H9 (cell line): Measurements from ENCODE around the gene CREB1. TPM values are rescaled to one million over a fixed set of nuclear protein-coding genes. Genes with fewer than 3 reads are reported as not detected.

Experiments used
- DNase-seq: peaks from one replicate; pipeline ENCODE4 v3.0.0-alpha.2; 2017
- H2AFZ ChIP-seq: one replicate; pipeline ENCODE4 v1.6.1; 2013; ENCODE audit warnings: mild to moderate bottlenecking, low read length, control low read depth, moderate library complexity
- H2AK5ac ChIP-seq: 2 replicates; pipeline ENCODE4 v1.6.1; 2013; ENCODE audit warnings: low read length, control low read depth, mixed read lengths; ENCODE audit not compliant: insufficient read length
- H2BK120ac ChIP-seq: one replicate; pipeline ENCODE4 v1.6.1; 2013; ENCODE audit warnings: low read depth, mild to moderate bottlenecking, low read length, control low read depth, inconsistent platforms; ENCODE audit not compliant: poor library complexity, severe bottlenecking
- H2BK12ac ChIP-seq: 2 replicates; pipeline ENCODE4 v1.6.1; 2013; ENCODE audit warnings: low read length, control low read depth, mixed read lengths, low read depth; ENCODE audit not compliant: insufficient read length
- H2BK15ac ChIP-seq: 2 replicates; pipeline ENCODE4 v1.6.1; 2013; ENCODE audit warnings: low read depth, low read length, control low read depth
- H2BK20ac ChIP-seq: one replicate; pipeline ENCODE4 v1.6.1; 2013; ENCODE audit warnings: low read depth, mild to moderate bottlenecking, low read length, control low read depth, inconsistent platforms; ENCODE audit not compliant: poor library complexity, severe bottlenecking
- H2BK5ac ChIP-seq: 2 replicates; pipeline ENCODE4 v1.6.1; 2013; ENCODE audit warnings: low read length, control low read depth, mixed read lengths; ENCODE audit not compliant: insufficient read length
- H3K14ac ChIP-seq: 2 replicates; pipeline ENCODE4 v1.6.1; 2013; ENCODE audit warnings: low read length, control low read depth; ENCODE audit not compliant: insufficient read depth
- H3K18ac ChIP-seq: 2 replicates; pipeline ENCODE4 v1.6.1; 2013; ENCODE audit warnings: low read depth, mild to moderate bottlenecking, mixed read lengths, low read length, control low read depth; ENCODE audit not compliant: insufficient read length
- H3K23ac ChIP-seq: 2 replicates; pipeline ENCODE4 v1.6.1; 2013; ENCODE audit warnings: low read length, control low read depth, mixed read lengths, low read depth; ENCODE audit not compliant: insufficient read length
- H3K23me2 ChIP-seq: 2 replicates; pipeline ENCODE4 v1.6.1; 2013; ENCODE audit warnings: low read depth, mild to moderate bottlenecking, mixed read lengths, low read length, control low read depth; ENCODE audit not compliant: insufficient read length, poor library complexity, severe bottlenecking
- H3K27ac ChIP-seq: 2 replicates; pipeline ENCODE4 v1.5.1; 2013; ENCODE audit warnings: low read length, control low read depth, mixed read lengths, low read depth; ENCODE audit not compliant: insufficient read length
- H3K27me3 ChIP-seq: 2 replicates; pipeline ENCODE4 v1.6.1; 2013; ENCODE audit warnings: low read length, control low read depth, inconsistent platforms; ENCODE audit not compliant: insufficient read depth
- H3K4ac ChIP-seq: 2 replicates; pipeline ENCODE4 v1.6.1; 2013; ENCODE audit warnings: low read depth, mild to moderate bottlenecking, control low read depth, inconsistent platforms, low read length, moderate library complexity
- H3K4me1 ChIP-seq: 2 replicates; pipeline ENCODE4 v1.6.1; 2013; ENCODE audit warnings: low read length, control low read depth, inconsistent platforms; ENCODE audit not compliant: insufficient read depth
- H3K4me2 ChIP-seq: 2 replicates; pipeline ENCODE4 v1.6.1; 2013; ENCODE audit warnings: low read length, control low read depth, mixed read lengths; ENCODE audit not compliant: insufficient read length, insufficient read depth
- H3K56ac ChIP-seq: 2 replicates; pipeline ENCODE4 v1.6.1; 2013; ENCODE audit warnings: low read depth, mild to moderate bottlenecking, mixed read lengths, low read length, control low read depth; ENCODE audit not compliant: insufficient read length
- H3K79me1 ChIP-seq: 2 replicates; pipeline ENCODE4 v1.6.1; 2013; ENCODE audit warnings: low read depth, mild to moderate bottlenecking, moderate library complexity, low read length, control low read depth, inconsistent platforms; ENCODE audit not compliant: insufficient read depth, poor library complexity, severe bottlenecking
- H3K79me2 ChIP-seq: 2 replicates; pipeline ENCODE4 v1.6.1; 2013; ENCODE audit warnings: low read length, control low read depth, inconsistent platforms; ENCODE audit not compliant: insufficient read depth
- H3K9ac ChIP-seq: 2 replicates; pipeline ENCODE4 v1.6.1; 2013; ENCODE audit warnings: low read length, control low read depth, mixed read lengths; ENCODE audit not compliant: insufficient read length; ENCODE audit errors: extremely low read depth
- H3K9me3 ChIP-seq: one replicate; pipeline ENCODE4 v1.6.1; 2013; ENCODE audit warnings: low read depth, low read length, inconsistent platforms; ENCODE audit not compliant: control insufficient read depth
- H3T11ph ChIP-seq: one replicate; pipeline ENCODE4 v1.6.1; 2013; ENCODE audit warnings: mild to moderate bottlenecking, low read length, control low read depth, inconsistent platforms
- H4K20me1 ChIP-seq: one replicate; pipeline ENCODE4 v1.6.1; 2013; ENCODE audit not compliant: control insufficient read depth, insufficient read length, insufficient read depth
- H4K5ac ChIP-seq: 2 replicates; pipeline ENCODE4 v1.6.1; 2013; ENCODE audit warnings: low read depth, mild to moderate bottlenecking, mixed read lengths, low read length, control low read depth; ENCODE audit not compliant: insufficient read length
- H4K8ac ChIP-seq: replicated peaks from 2 replicates; pipeline ENCODE4 v1.6.1; 2013; ENCODE audit warnings: low read length, control low read depth, mixed read lengths, low read depth; ENCODE audit not compliant: insufficient read length
- H4K91ac ChIP-seq: 2 replicates; pipeline ENCODE4 v1.6.1; 2013; ENCODE audit warnings: low read depth, mild to moderate bottlenecking, moderate library complexity, mixed read lengths, low read length, control low read depth; ENCODE audit not compliant: insufficient read length
- H3K27ac Mint-ChIP-seq, 3 experiments: 2 replicates in 2 of 3; 3 replicates in 1 of 3; pipeline ENCODE4 v1.8.0; 2020 to 2021; ENCODE audit warnings: mixed read lengths in 3 of 3, mild to moderate bottlenecking in 1 of 3, moderate library complexity in 1 of 3
- H3K27me3 Mint-ChIP-seq: 2 replicates; pipeline ENCODE4 v1.8.0; 2021; ENCODE audit warnings: low read depth, mild to moderate bottlenecking, moderate library complexity, mixed read lengths
- H3K36me3 Mint-ChIP-seq, 3 experiments: 2 replicates in 2 of 3; 3 replicates in 1 of 3; pipeline ENCODE4 v1.8.0; 2020 to 2021; ENCODE audit warnings: low read depth in 3 of 3, mixed read lengths in 3 of 3; ENCODE audit not compliant: insufficient read depth in 1 of 3
- H3K4me1 Mint-ChIP-seq, 2 experiments: 2 replicates each; pipeline ENCODE4 v1.8.0; 2020; ENCODE audit warnings: mixed read lengths in 2 of 2
- H3K4me3 Mint-ChIP-seq, 2 experiments: 2 replicates in 1 of 2; 3 replicates in 1 of 2; pipeline ENCODE4 v1.8.0; 2020 to 2021; ENCODE audit warnings: mild to moderate bottlenecking in 2 of 2, mixed read lengths in 2 of 2, moderate library complexity in 1 of 2
- H3K9me3 Mint-ChIP-seq, 2 experiments: 2 replicates in 1 of 2; 3 replicates in 1 of 2; pipeline ENCODE4 v1.8.0; 2020; ENCODE audit warnings: mild to moderate bottlenecking in 2 of 2, mixed read lengths in 2 of 2, moderate library complexity in 1 of 2
- CTCF ChIP-seq: fragments of 200-600 bp; sonication (generic); conservative IDR thresholded peaks from 3 replicates; pipeline ENCODE4 v1.8.0; 2021; ENCODE audit warnings: antibody characterized with exemption, mild to moderate bottlenecking
- total RNA-seq: library from RNA; stranded (reverse); gene quantifications from 2 replicates; pipeline ENCODE4 v1.2.1, GENCODE V29; 2021

Gene CREB1
- total RNA-seq, 1 experiment from 2014 or later, result 103 TPM

- no peak for TF ChIP-seq CTCF
- peaks cover 9 to 12% of the 10 kb centered on the region in 2 experiments; a peak in 3 of 5 replicates for H3K9me3 Mint-ChIP-seq
- no peak for DNase-seq
- H3K36me3 Mint-ChIP-seq, result peaks cover 39 to 80% (median 76%) of the 10 kb centered on the region in 3 experiments
- H4K20me1 ChIP-seq, result no peaks in the 10 kb centered on the region
- no peak overlapping the region for H4K8ac ChIP-seq
- no peak overlapping the region for H2BK15ac ChIP-seq
- H2BK12ac ChIP-seq, result no peak overlapping the region
- H4K5ac ChIP-seq, result no peak overlapping the region
- H3K23ac ChIP-seq, result no peak overlapping the region
- H3K23me2 ChIP-seq, result no peaks in the 10 kb centered on the region
- H2AK5ac ChIP-seq, result no peak overlapping the region
- H3K4me2 ChIP-seq, result no peak overlapping the region
- H3K4me1 ChIP-seq, result no peaks in the 10 kb centered on the region
- no peaks in the 10 kb centered on the region for H3K27me3 Mint-ChIP-seq
- no peak overlapping the region for H2AFZ ChIP-seq
- H3K4ac ChIP-seq, result no peak overlapping the region
- H3K18ac ChIP-seq, result no peak overlapping the region
- no peak overlapping the region for H2BK20ac ChIP-seq
- H2BK120ac ChIP-seq, result no peak overlapping the region
- H3K79me2 ChIP-seq, result no peaks in the 10 kb centered on the region
- no peak overlapping the region for H4K91ac ChIP-seq
- H3T11ph ChIP-seq, result no peak overlapping the region
- no peak overlapping the region for H3K27ac ChIP-seq
- H3K9ac ChIP-seq, result no peak overlapping the region
- H3K27ac Mint-ChIP-seq, result no peak overlapping the region; a peak in 1 of 7 replicates
- H3K27me3 ChIP-seq, result no peaks in the 10 kb centered on the region
- H3K56ac ChIP-seq, result no peak overlapping the region
- no peak overlapping the region for H3K4me3 Mint-ChIP-seq
- no peaks in the 10 kb centered on the region for H3K79me1 ChIP-seq
- H3K9me3 ChIP-seq, result no peaks in the 10 kb centered on the region
- H2BK5ac ChIP-seq, result no peak overlapping the region
- no peak overlapping the region for H3K14ac ChIP-seq
- H3K4me1 Mint-ChIP-seq, result no peaks in the 10 kb centered on the region
Measured at GRCh38 chr2:207593277-207593676, 63.5 kb downstream of the CREB1 start.
